Mesenchymal stem cell (in vitro differentiated cells and primary cell): Measurements from ENCODE around the gene INTS3.

Source experiments
- DNase-seq: peaks from one replicate; pipeline ENCODE4 v3.0.0-alpha.2; 2013
- H2AFZ ChIP-seq: one replicate; pipeline ENCODE4 v1.6.1; 2013; ENCODE audit warnings: low read depth, mild to moderate bottlenecking, control low read depth, inconsistent platforms, low read length, moderate library complexity
- H2AK5ac ChIP-seq: 2 replicates; pipeline ENCODE4 v1.6.1; 2013; ENCODE audit warnings: low read length, moderate library complexity, mild to moderate bottlenecking, inconsistent platforms; ENCODE audit not compliant: severe bottlenecking
- H2BK120ac ChIP-seq: one replicate; pipeline ENCODE4 v1.6.1; 2013; ENCODE audit warnings: low read depth, mild to moderate bottlenecking, inconsistent platforms, low read length, moderate library complexity
- H2BK12ac ChIP-seq, 2 experiments: one replicate each; pipeline ENCODE4 v1.6.1; 2013; ENCODE audit warnings: inconsistent platforms in 2 of 2, low read length in 2 of 2, mild to moderate bottlenecking in 2 of 2, moderate library complexity in 2 of 2, control low read depth in 1 of 2
- H2BK15ac ChIP-seq: one replicate; pipeline ENCODE4 v1.6.1; 2013; ENCODE audit warnings: mild to moderate bottlenecking, low read depth, inconsistent platforms; ENCODE audit not compliant: poor library complexity, severe bottlenecking
- H2BK5ac ChIP-seq: 2 replicates; pipeline ENCODE4 v1.6.1; 2013; ENCODE audit warnings: low read depth, mild to moderate bottlenecking, low read length, control low read depth, inconsistent platforms; ENCODE audit not compliant: poor library complexity, severe bottlenecking
- H3K14ac ChIP-seq, 2 experiments: one replicate each; pipeline ENCODE4 v1.6.1; 2013; ENCODE audit warnings: inconsistent platforms in 2 of 2, low read length in 2 of 2, control low read depth in 1 of 2, mild to moderate bottlenecking in 1 of 2, moderate library complexity in 1 of 2
- H3K18ac ChIP-seq, 2 experiments: one replicate each; pipeline ENCODE4 v1.6.1; 2013; ENCODE audit warnings: inconsistent platforms in 2 of 2, low read length in 2 of 2, control low read depth in 1 of 2, low read depth in 1 of 2, mild to moderate bottlenecking in 1 of 2
- H3K23ac ChIP-seq, 2 experiments: one replicate each; pipeline ENCODE4 v1.6.1; 2013; ENCODE audit warnings: inconsistent platforms in 2 of 2, low read length in 2 of 2, mild to moderate bottlenecking in 2 of 2, moderate library complexity in 2 of 2, control low read depth in 1 of 2
- H3K27ac ChIP-seq: 2 replicates; pipeline ENCODE4 v1.5.1; 2013; ENCODE audit warnings: mild to moderate bottlenecking, moderate library complexity, low read length, control low read depth, inconsistent platforms; ENCODE audit not compliant: poor library complexity, severe bottlenecking
- H3K27me3 ChIP-seq, 2 experiments: 2 replicates each; pipeline versions ENCODE4 v1.6.1 to v1.7.0; 2013; ENCODE audit warnings: low read length in 2 of 2, mild to moderate bottlenecking in 2 of 2, moderate library complexity in 2 of 2, control low read depth in 1 of 2, inconsistent platforms in 1 of 2; ENCODE audit not compliant: control insufficient read depth in 1 of 2, insufficient read depth in 1 of 2
- H3K36me3 ChIP-seq, 2 experiments: 2 replicates each; pipeline versions ENCODE4 v1.6.1 to v1.7.0; 2013; ENCODE audit warnings: low read length in 2 of 2, control low read depth in 1 of 2, inconsistent platforms in 1 of 2, low read depth in 1 of 2, mild to moderate bottlenecking in 1 of 2; ENCODE audit not compliant: insufficient read depth in 2 of 2, control insufficient read depth in 1 of 2
- H3K4ac ChIP-seq, 2 experiments: one replicate each; pipeline ENCODE4 v1.6.1; 2013; ENCODE audit warnings: inconsistent platforms in 2 of 2, low read length in 2 of 2, mild to moderate bottlenecking in 2 of 2, moderate library complexity in 2 of 2, control low read depth in 1 of 2, low read depth in 1 of 2
- H3K4me1 ChIP-seq: 2 replicates; pipeline ENCODE4 v1.6.1; 2013; ENCODE audit warnings: low read depth, low read length, control low read depth; ENCODE audit not compliant: control insufficient read depth, insufficient read depth
- H3K4me2 ChIP-seq: 2 replicates; pipeline ENCODE4 v1.6.1; 2013; ENCODE audit warnings: low read length, mild to moderate bottlenecking, inconsistent platforms; ENCODE audit not compliant: poor library complexity, severe bottlenecking
- H3K4me3 ChIP-seq, 2 experiments: 2 replicates each; pipeline versions ENCODE4 v1.5.1 to v1.7.0; 2013; ENCODE audit warnings: low read length in 2 of 2, mild to moderate bottlenecking in 2 of 2, control low read depth in 1 of 2, low read depth in 1 of 2; ENCODE audit not compliant: insufficient read depth in 1 of 2
- H3K79me1 ChIP-seq: replicated peaks from 2 replicates; pipeline ENCODE4 v1.6.1; 2013; ENCODE audit warnings: mild to moderate bottlenecking, control low read depth, low read length, inconsistent platforms; ENCODE audit not compliant: poor library complexity, severe bottlenecking
- H3K9ac ChIP-seq: 2 replicates; pipeline ENCODE4 v1.7.0; 2013; ENCODE audit warnings: mild to moderate bottlenecking, low read length, moderate library complexity
- H3K9me3 ChIP-seq: 2 replicates; pipeline ENCODE4 v1.7.0; 2013; ENCODE audit warnings: mild to moderate bottlenecking, low read length; ENCODE audit not compliant: control insufficient read depth
- H4K8ac ChIP-seq: one replicate; pipeline ENCODE4 v1.6.1; 2013; ENCODE audit warnings: inconsistent platforms, mild to moderate bottlenecking, low read length, moderate library complexity
- H4K91ac ChIP-seq: one replicate; pipeline ENCODE4 v1.6.1; 2013; ENCODE audit warnings: mild to moderate bottlenecking, low read length, inconsistent platforms
- WGBS: methylation state at CpG from one replicate; pipeline ENCODE4 v1.1.7; 2013; ENCODE audit warnings: mixed read lengths; 5-methylcytosine and 5-hydroxymethylcytosine counted together

The INTS3 gene

DNA sequence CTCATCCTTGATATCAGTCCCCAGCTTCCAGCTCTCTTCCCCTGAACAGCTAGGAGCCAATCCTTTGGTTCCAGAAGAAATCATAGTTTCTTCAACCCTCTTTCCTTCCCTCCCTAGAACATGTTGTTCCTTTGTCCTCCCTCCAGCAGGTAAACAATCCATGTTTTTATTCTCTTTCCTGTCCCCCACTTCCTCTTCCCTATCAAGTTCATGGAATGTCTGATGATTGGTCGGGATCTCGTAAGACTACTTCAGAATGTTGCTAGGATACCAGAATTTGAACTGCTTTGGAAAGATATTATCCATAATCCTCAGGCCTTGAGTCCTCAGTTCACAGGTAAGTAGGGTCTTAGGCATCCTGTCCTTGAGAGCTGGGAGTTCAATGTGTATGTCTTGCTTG lies 24.2 kb downstream of the INTS3 start:
- Histone ChIP-seq H3K4me1 (peaks cover 7% of the 10 kb centered on the region), H3K14ac (no peak overlapping the region), H3K18ac (peak overlapping the region in 1 of 2 experiments; percentile 87), H2BK15ac (peak overlapping the region; percentile 13), H3K79me1 (peaks cover 6% of the 10 kb centered on the region), H2BK5ac (no peak overlapping the region), H2AFZ (no peak overlapping the region), H3K36me3 (peaks cover 38 to 68% of the 10 kb centered on the region in 2 experiments), H2BK120ac (peak overlapping the region; percentile 66), H3K4ac (peak overlapping the region in 1 of 2 experiments; percentile 27), H2BK12ac (peak overlapping the region in 1 of 2 experiments; percentile 30), H4K91ac (no peak overlapping the region), H3K27ac (peak overlapping the region; percentile 51), H4K8ac (no peak overlapping the region), H3K9ac (peak overlapping the region; percentile 75), H3K23ac (no peak overlapping the region), H3K27me3 (no peaks in the 10 kb centered on the region), H3K9me3 (no peaks in the 10 kb centered on the region), H2AK5ac (peak overlapping the region; percentile 47), H3K4me3 (no peak overlapping the region), H3K4me2 (no peak overlapping the region)
- no peak for DNase-seq
- WGBS: 83% methylated on average over 2 of the region's 2 CpGs

DNA sequence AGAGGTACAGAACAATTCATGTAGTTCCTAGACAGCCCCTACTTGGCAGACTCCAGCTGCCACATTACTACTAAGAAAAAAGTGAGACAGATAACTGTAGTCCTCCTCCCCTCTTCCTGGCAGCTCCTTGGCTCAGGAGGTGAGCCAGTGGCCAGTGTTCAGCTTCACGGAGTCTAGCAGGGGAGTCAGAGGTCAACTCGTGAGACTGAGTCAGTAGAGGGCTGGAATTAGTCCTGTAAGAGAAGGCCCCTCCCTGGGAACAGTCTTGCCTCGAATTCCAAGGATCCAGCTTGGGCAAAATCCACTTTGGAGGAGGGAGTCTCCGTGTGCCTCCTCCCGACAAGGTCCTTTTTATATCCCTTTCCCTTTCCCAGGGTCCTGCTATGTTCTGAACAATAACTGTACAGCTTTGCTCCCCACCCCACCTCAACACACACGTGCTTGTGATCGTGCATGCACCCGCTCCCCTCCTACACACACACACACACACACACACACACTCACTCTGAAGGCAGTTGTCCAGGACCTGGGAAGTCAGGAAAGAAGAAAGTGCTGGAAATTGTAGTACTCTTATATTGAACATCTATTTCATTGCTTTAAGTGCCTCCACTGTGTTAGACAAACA lies 24.8 kb downstream of the INTS3 start:
- Histone ChIP-seq H3K14ac (peak overlapping the region in 1 of 2 experiments; percentile 6), H3K4me3 (peak overlapping the region in 1 of 2 experiments; percentile 52), H3K18ac (peak overlapping the region; percentile 52 to 87), H3K23ac (no peak overlapping the region), H2BK5ac (no peak overlapping the region), H3K4ac (peak overlapping the region in 1 of 2 experiments; percentile 27), H4K91ac (no peak overlapping the region), H3K4me2 (no peak overlapping the region), H2BK12ac (peak overlapping the region in 1 of 2 experiments; percentile 30), H3K4me1 (peaks cover 9% of the 10 kb centered on the region), H3K79me1 (peaks cover 8% of the 10 kb centered on the region), H4K8ac (no peak overlapping the region), H2BK120ac (peak overlapping the region; percentile 66), H3K9ac (peak overlapping the region; percentile 75), H2AK5ac (no peak overlapping the region), H2BK15ac (peak overlapping the region; percentile 13), H3K36me3 (peaks cover 42 to 68% of the 10 kb centered on the region in 2 experiments), H2AFZ (no peak overlapping the region), H3K27ac (peak overlapping the region; percentile 51), H3K9me3 (no peaks in the 10 kb centered on the region), H3K27me3 (no peaks in the 10 kb centered on the region)
- peak; percentile 83 for DNase-seq
- WGBS: 62% methylated on average over 8 of the region's 8 CpGs

DNA sequence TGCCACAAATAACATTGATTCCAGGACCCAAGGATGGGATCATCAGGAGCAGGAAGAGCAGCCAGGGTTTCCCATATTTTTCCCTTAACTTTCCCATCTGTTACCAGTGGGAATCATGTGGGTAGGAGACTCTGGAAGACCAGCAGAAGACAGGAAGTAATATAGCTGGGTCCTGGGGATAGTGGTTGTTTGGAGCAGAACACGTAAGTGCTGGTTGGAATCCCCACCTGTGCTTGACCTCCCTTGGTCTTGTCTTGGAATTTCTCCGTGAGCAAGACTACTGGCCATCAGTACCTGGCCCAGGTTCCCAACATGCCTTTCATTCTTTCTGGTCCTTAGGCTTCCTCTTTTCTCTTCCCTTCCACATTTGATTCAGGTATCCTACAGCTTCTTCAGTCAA lies 26.4 kb downstream of the INTS3 start:
- Histone ChIP-seq H3K4me2 (no peak overlapping the region), H4K8ac (no peak overlapping the region), H3K23ac (no peak overlapping the region), H4K91ac (no peak overlapping the region), H2BK15ac (no peak overlapping the region), H3K79me1 (peaks cover 8% of the 10 kb centered on the region), H3K4me3 (no peak overlapping the region), H2BK12ac (no peak overlapping the region), H2BK120ac (no peak overlapping the region), H2AFZ (no peak overlapping the region), H2BK5ac (no peak overlapping the region), H3K4me1 (peaks cover 13% of the 10 kb centered on the region), H3K4ac (no peak overlapping the region), H3K18ac (no peak overlapping the region), H2AK5ac (no peak overlapping the region), H3K36me3 (peaks cover 43 to 66% of the 10 kb centered on the region in 2 experiments), H3K14ac (no peak overlapping the region), H3K9me3 (no peaks in the 10 kb centered on the region), H3K27me3 (no peaks in the 10 kb centered on the region), H3K27ac (no peak overlapping the region), H3K9ac (no peak overlapping the region)
- 100% methylated on average over 2 of the region's 2 CpGs for WGBS
- DNase-seq: no peak

DNA sequence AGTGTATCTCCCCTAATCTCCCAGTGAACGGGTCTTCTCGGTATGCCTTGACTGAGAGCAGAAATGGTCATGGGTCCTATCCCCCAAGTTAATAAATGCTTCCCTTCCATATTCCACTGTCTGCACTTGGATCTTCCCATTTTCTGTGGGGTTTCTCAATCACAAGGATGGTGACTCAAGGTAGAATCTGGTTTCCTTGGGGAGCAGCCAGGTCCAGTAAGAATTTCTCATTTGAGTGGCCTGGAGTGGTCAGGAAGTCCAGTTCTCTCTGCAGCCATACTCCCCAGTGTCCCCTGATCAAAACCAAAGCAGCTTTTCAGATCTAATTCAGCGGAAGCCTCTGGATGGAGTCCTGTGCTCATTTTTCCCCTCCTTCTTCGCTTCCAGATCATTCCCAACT lies 32.6 kb downstream of the INTS3 start:
- Histone ChIP-seq H3K79me1 (peaks cover 2% of the 10 kb centered on the region), H3K4me3 (no peak overlapping the region), H2BK120ac (no peak overlapping the region), H3K4me2 (no peak overlapping the region), H2AFZ (no peak overlapping the region), H3K4ac (no peak overlapping the region), H4K8ac (no peak overlapping the region), H3K27ac (no peak overlapping the region), H3K9me3 (no peaks in the 10 kb centered on the region), H2BK12ac (no peak overlapping the region), H2BK15ac (no peak overlapping the region), H3K4me1 (peaks cover 6% of the 10 kb centered on the region), H3K9ac (peak overlapping the region; percentile 3), H3K14ac (no peak overlapping the region), H2AK5ac (no peak overlapping the region), H3K18ac (no peak overlapping the region), H3K23ac (no peak overlapping the region), H4K91ac (no peak overlapping the region), H3K36me3 (peaks cover 75 to 89% of the 10 kb centered on the region in 2 experiments), H3K27me3 (no peaks in the 10 kb centered on the region), H2BK5ac (no peak overlapping the region)
- DNase-seq: no peak
- WGBS: 100% methylated on average over 4 of the region's 4 CpGs
